Adrenal gland (tissue), 5 donors: ENCODE results near the gene MUS81.

Experiments
- POLR2A ChIP-seq, 2 donors: fragments of 450-650 bp; IDR thresholded peaks; one replicate each; pipeline ENCODE4 v1.6.1; 2017; ENCODE audit warnings: antibody characterized with exemption in 2 of 2, mild to moderate bottlenecking in 2 of 2, moderate library complexity in 1 of 2
- TF ChIP-seq, protein P1 (sequence below), 6 experiments: fragments of 450-650 bp in 4 of 6; fragments of 200-600 bp in 2 of 6; sonication (generic) in 1 of 6; IDR thresholded peaks; 1 replicate in 5 of 6; 2 replicates in 1 of 6; pipeline versions ENCODE4 v1.5.1 to v1.8.0; 2016 to 2021; ENCODE audit warnings: antibody characterized with exemption in 6 of 6, mild to moderate bottlenecking in 2 of 6, moderate library complexity in 1 of 6
- donor health status: DM: no; HTN: no; CAD: no.

DNA sequence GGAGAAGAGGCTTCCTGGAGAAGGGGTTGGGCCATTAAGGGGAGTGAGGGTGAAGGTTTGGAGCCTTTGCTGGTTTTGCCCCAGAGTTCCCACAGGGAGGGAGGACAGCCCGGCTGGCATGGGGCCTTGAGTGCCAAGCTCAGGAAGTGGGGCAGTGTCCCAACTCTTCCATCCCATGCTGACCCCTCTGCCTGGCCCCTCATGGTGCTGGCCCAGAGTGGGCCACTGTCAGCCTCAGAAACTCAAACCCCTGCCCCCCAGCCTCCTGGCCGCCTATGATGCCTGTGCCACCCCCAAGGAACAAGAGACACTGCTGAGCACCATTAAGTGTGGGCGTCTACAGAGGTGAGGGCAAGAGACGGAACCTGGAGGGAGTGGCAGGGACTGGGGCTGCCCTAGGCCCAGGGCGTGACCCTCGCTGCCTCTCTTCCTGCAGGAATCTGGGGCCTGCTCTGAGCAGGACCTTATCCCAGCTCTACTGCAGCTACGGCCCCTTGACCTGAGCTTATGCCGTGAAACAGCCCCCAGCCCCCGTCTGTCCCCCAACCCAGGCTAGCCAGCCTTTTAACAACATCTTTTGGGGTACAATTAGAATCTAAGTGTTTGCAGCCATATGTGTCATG lies 5.4 kb downstream of the MUS81 start:
- TF ChIP-seq, protein P1, sequence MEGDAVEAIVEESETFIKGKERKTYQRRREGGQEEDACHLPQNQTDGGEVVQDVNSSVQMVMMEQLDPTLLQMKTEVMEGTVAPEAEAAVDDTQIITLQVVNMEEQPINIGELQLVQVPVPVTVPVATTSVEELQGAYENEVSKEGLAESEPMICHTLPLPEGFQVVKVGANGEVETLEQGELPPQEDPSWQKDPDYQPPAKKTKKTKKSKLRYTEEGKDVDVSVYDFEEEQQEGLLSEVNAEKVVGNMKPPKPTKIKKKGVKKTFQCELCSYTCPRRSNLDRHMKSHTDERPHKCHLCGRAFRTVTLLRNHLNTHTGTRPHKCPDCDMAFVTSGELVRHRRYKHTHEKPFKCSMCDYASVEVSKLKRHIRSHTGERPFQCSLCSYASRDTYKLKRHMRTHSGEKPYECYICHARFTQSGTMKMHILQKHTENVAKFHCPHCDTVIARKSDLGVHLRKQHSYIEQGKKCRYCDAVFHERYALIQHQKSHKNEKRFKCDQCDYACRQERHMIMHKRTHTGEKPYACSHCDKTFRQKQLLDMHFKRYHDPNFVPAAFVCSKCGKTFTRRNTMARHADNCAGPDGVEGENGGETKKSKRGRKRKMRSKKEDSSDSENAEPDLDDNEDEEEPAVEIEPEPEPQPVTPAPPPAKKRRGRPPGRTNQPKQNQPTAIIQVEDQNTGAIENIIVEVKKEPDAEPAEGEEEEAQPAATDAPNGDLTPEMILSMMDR (IDR thresholded peaks at IDR 0.05): no peak
- no peak for TF ChIP-seq POLR2A (IDR thresholded peaks at IDR 0.05)
